ENCODE results near the gene EZH1.

The EZH1 gene

GRCh38 chr17:42681976-42682721 lies 62.7 kb downstream of the EZH1 start, which contains the start of gene CNTNAP1:
Gene CNTNAP1, plus strand, starts transcription at chr17:42682531. Its CDS starts 299 bp downstream, at chr17:42682830.
- TF ChIP-seq, protein P1, sequence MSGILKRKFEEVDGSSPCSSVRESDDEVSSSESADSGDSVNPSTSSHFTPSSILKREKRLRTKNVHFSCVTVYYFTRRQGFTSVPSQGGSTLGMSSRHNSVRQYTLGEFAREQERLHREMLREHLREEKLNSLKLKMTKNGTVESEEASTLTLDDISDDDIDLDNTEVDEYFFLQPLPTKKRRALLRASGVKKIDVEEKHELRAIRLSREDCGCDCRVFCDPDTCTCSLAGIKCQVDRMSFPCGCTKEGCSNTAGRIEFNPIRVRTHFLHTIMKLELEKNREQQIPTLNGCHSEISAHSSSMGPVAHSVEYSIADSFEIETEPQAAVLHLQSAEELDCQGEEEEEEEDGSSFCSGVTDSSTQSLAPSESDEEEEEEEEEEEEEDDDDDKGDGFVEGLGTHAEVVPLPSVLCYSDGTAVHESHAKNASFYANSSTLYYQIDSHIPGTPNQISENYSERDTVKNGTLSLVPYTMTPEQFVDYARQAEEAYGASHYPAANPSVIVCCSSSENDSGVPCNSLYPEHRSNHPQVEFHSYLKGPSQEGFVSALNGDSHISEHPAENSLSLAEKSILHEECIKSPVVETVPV (CRISPR knock-in tag; IDR thresholded peaks at IDR 0.05), result 0 out of 2 replicates have a peak, but pooled peaks have one; percentile 54
- no peak for TF ChIP-seq ZFP3 (CRISPR knock-in tag; IDR thresholded peaks at IDR 0.05)
- peak; percentile 57 for ATAC-seq

- ATAC-seq, result no peak
- no peak for TF ChIP-seq ZNF70 (CRISPR knock-in tag; IDR thresholded peaks at IDR 0.05)
- TF ChIP-seq PATZ1 (CRISPR knock-in tag; IDR thresholded peaks at IDR 0.05; ENCODE audit: borderline replicate concordance), result no peak
- TF ChIP-seq TCF4 (CRISPR knock-in tag; IDR thresholded peaks at IDR 0.05; ENCODE audit: borderline replicate concordance), result no peak
- no peak for TF ChIP-seq ZFP30 (CRISPR knock-in tag; IDR thresholded peaks at IDR 0.05)
Observed at GRCh38 chr17:42680331-42680808, 64.5 kb downstream of the EZH1 start.

- TF ChIP-seq, protein P1 (CRISPR knock-in tag; IDR thresholded peaks at IDR 0.05), result no peak
- TF ChIP-seq PPARA (CRISPR knock-in tag; IDR thresholded peaks at IDR 0.05; ENCODE audit: borderline replicate concordance) (no peak), TCF4 (CRISPR knock-in tag; IDR thresholded peaks at IDR 0.05; ENCODE audit: borderline replicate concordance) (no peak), CSDC2 (CRISPR knock-in tag; IDR thresholded peaks at IDR 0.05) (peak; percentile 78; the same call in 1 of the 2 replicates), ZC3H10 (CRISPR knock-in tag; IDR thresholded peaks at IDR 0.05) (no peak), SNAI2 (CRISPR knock-in tag; IDR thresholded peaks at IDR 0.05) (0 out of 2 replicates have a peak, but pooled peaks have one; percentile 53), TOX (CRISPR knock-in tag; IDR thresholded peaks at IDR 0.05; ENCODE audit: borderline replicate concordance) (no peak), PATZ1 (CRISPR knock-in tag; IDR thresholded peaks at IDR 0.05; ENCODE audit: borderline replicate concordance) (no peak), ZNF8 (CRISPR knock-in tag; IDR thresholded peaks at IDR 0.05) (no peak), ESRRG (CRISPR knock-in tag; IDR thresholded peaks at IDR 0.05) (no peak), CREB5 (CRISPR knock-in tag; IDR thresholded peaks at IDR 0.05; ENCODE audit: low read depth) (no peak), ZFP3 (CRISPR knock-in tag; IDR thresholded peaks at IDR 0.05) (0 out of 2 replicates have a peak, but pooled peaks have one; percentile 57)
- TF ChIP-seq, protein P2, sequence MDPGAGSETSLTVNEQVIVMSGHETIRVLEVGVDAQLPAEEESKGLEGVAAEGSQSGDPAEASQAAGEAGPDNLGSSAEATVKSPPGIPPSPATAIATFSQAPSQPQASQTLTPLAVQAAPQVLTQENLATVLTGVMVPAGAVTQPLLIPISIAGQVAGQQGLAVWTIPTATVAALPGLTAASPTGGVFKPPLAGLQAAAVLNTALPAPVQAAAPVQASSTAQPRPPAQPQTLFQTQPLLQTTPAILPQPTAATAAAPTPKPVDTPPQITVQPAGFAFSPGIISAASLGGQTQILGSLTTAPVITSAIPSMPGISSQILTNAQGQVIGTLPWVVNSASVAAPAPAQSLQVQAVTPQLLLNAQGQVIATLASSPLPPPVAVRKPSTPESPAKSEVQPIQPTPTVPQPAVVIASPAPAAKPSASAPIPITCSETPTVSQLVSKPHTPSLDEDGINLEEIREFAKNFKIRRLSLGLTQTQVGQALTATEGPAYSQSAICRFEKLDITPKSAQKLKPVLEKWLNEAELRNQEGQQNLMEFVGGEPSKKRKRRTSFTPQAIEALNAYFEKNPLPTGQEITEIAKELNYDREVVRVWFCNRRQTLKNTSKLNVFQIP (CRISPR knock-in tag; IDR thresholded peaks at IDR 0.05; ENCODE audit: borderline replicate concordance, low read depth), result no peak
- peak; percentile 45 for ATAC-seq
Observed at GRCh38 chr17:42679492-42680330, 65.1 kb downstream of the EZH1 start.

Data from SK-N-SH treated with all-trans-retinoic acid at 6 μM for 48 hours (cell line).